GM23248 (cell line): ENCODE results near the gene SH3BGRL.

Experiments used
- EZH2 ChIP-seq: fragments of 200-600 bp; sonication (generic); IDR thresholded peaks from 2 replicates; pipeline ENCODE4 v1.6.1; 2018; ENCODE audit warnings: antibody characterized with exemption, mild to moderate bottlenecking; ENCODE audit not compliant: insufficient read depth, poor library complexity, severe bottlenecking
- EZH2phosphoT487 ChIP-seq: fragments of 200-600 bp; sonication (generic); IDR thresholded peaks from 2 replicates; pipeline ENCODE4 v1.6.1; 2018; ENCODE audit warnings: antibody characterized with exemption, moderate library complexity, mild to moderate bottlenecking, low read depth; ENCODE audit not compliant: insufficient read depth

DNA sequence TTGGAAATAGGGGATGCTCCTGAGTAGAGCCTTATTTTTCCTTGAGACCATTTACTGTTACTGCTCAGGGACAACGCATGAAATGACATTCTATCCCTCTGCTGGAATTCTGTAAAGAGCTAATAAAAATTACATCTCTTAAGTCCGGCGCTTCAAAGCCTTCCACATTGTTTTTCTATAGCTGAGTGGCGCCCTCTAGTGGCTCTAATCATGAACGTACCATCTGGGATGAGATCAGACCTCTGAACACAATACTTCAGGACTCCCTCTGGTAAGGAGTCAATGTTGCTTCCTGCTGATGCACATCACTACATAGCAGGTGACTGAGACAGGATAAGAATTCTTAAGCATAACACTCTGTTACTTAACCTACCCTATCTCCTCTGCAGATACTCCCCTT, 6.2 kb upstream of the SH3BGRL start:
- no peak for TF ChIP-seq EZH2
- TF ChIP-seq EZH2phosphoT487, result no peak
